Duodenal mucosa (tissue), 2 donors: ENCODE data around the gene NFIB.

ENCODE experiments used
- H3K27ac ChIP-seq: one replicate; pipeline ENCODE4 v1.7.0; 2013; ENCODE audit warnings: low read depth, low read length
- H3K27me3 ChIP-seq, 2 donors: one replicate each; pipeline ENCODE4 v1.7.0; 2013; ENCODE audit warnings: low read length in 2 of 2, control low read depth in 1 of 2; ENCODE audit not compliant: insufficient read depth in 2 of 2, control insufficient read depth in 1 of 2
- H3K36me3 ChIP-seq, 2 donors: one replicate each; pipeline ENCODE4 v1.7.0; 2013; ENCODE audit warnings: low read length in 2 of 2, control low read depth in 1 of 2; ENCODE audit not compliant: insufficient read depth in 2 of 2, control insufficient read depth in 1 of 2
- H3K4me1 ChIP-seq, 2 donors: one replicate each; pipeline ENCODE4 v1.7.0; 2013; ENCODE audit warnings: low read length in 2 of 2, control low read depth in 1 of 2; ENCODE audit not compliant: insufficient read depth in 2 of 2, control insufficient read depth in 1 of 2
- H3K4me3 ChIP-seq, 2 donors: one replicate each; pipeline ENCODE4 v1.7.0; 2013; ENCODE audit warnings: low read length in 2 of 2, low read depth in 1 of 2
- H3K9ac ChIP-seq, 2 donors: one replicate each; pipeline ENCODE4 v1.7.0; 2013; ENCODE audit warnings: low read length in 2 of 2, low read depth in 1 of 2
- H3K9me3 ChIP-seq, 2 donors: one replicate each; pipeline ENCODE4 v1.7.0; 2013; ENCODE audit warnings: low read length in 2 of 2, control low read depth in 1 of 2; ENCODE audit not compliant: control insufficient read depth in 1 of 2

NFIB gene

GRCh38 chr9:14099737-14100136 lies 214.2 kb downstream of the NFIB start:
- no peaks in the 10 kb centered on the region for H3K36me3 ChIP-seq
- H3K9ac ChIP-seq: no peak overlapping the region
- no peaks in the 10 kb centered on the region for H3K9me3 ChIP-seq
- no peak overlapping the region for H3K4me3 ChIP-seq
- no peaks in the 10 kb centered on the region for H3K4me1 ChIP-seq
- H3K27me3 ChIP-seq: no peaks in the 10 kb centered on the region
- H3K27ac ChIP-seq: no peak overlapping the region

GRCh38 chr9:14098486-14099180 lies 215.3 kb downstream of the NFIB start:
- H3K36me3 ChIP-seq: no peaks in the 10 kb centered on the region
- H3K9ac ChIP-seq: no peak overlapping the region
- no peak overlapping the region for H3K27ac ChIP-seq
- H3K9me3 ChIP-seq: no peaks in the 10 kb centered on the region
- H3K4me3 ChIP-seq: no peak overlapping the region
- H3K27me3 ChIP-seq: no peaks in the 10 kb centered on the region
- no peaks in the 10 kb centered on the region for H3K4me1 ChIP-seq

GRCh38 chr9:14097666-14098415 lies 216.1 kb downstream of the NFIB start:
- Histone ChIP-seq H3K9me3 (no peaks in the 10 kb centered on the region), H3K36me3 (no peaks in the 10 kb centered on the region), H3K4me1 (no peaks in the 10 kb centered on the region), H3K27me3 (no peaks in the 10 kb centered on the region), H3K27ac (no peak overlapping the region), H3K4me3 (no peak overlapping the region), H3K9ac (no peak overlapping the region)

GRCh38 chr9:14097215-14097614 lies 216.7 kb downstream of the NFIB start:
- H3K9me3 ChIP-seq: no peaks in the 10 kb centered on the region
- no peaks in the 10 kb centered on the region for H3K4me1 ChIP-seq
- no peak overlapping the region for H3K4me3 ChIP-seq
- no peak overlapping the region for H3K9ac ChIP-seq
- H3K27me3 ChIP-seq: no peaks in the 10 kb centered on the region
- H3K36me3 ChIP-seq: no peaks in the 10 kb centered on the region
- H3K27ac ChIP-seq: no peak overlapping the region

DNA sequence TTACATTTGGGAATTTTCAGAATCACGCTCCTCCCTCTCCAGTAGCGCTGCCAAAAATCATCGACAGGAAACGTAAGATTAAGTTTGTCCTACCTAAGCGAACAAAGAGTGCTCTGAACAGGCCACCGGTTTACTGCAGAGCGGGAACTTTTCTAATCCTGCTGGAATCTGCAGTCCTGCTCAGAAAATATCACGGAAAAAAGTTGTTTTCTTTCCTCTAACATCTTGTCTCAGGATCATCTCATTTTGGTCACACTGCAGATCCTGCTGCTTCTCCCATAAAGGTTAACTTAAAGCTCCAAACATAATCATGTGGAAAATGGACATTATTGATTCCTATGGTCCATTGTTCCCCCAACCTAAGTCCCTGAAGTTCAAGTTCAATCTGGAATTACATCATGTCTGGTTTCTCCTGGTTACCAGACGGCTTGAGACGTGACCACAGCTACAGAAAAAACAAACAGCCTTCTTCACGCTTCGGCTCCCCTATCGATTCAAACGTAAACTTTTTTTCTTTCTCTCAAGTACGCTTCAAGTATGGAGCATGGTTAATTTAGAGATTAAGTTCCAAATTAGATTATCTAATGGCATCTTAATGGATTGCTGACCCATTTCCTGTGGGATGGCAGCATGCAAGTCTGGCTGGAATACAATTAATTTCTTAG lies 217.6 kb downstream of the NFIB start:
- no peak overlapping the region for H3K9ac ChIP-seq
- no peaks in the 10 kb centered on the region for H3K27me3 ChIP-seq
- no peak overlapping the region for H3K27ac ChIP-seq

DNA sequence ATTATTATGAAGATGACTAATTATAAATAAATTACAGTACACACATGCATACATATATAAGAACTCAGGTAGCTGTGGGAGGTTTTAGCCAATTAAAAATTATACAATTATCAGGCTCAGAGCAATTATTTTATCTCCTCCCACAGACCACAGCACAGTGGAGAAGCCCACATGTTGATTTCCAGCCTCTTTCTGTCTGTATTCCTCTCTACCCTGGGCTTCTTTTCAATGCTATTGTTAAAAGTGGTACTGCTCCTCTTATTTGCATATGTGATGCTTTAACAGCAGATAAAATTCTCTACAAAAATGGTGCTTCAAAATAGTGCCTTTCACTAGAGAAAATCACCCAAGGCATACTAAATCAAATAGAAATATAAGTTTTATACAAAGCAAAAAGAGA lies 218.7 kb downstream of the NFIB start:
- Histone ChIP-seq H3K27ac (no peak overlapping the region), H3K4me3 (no peak overlapping the region), H3K9ac (no peak overlapping the region), H3K4me1 (no peaks in the 10 kb centered on the region), H3K27me3 (no peaks in the 10 kb centered on the region), H3K9me3 (no peaks in the 10 kb centered on the region), H3K36me3 (no peaks in the 10 kb centered on the region)

More for the DNA sequence above, 217.6 kb downstream of the NFIB start:
- H3K4me1 ChIP-seq: no peaks in the 10 kb centered on the region
- H3K4me3 ChIP-seq: no peak overlapping the region
- H3K9me3 ChIP-seq: no peaks in the 10 kb centered on the region
- H3K36me3 ChIP-seq: no peaks in the 10 kb centered on the region

DNA sequence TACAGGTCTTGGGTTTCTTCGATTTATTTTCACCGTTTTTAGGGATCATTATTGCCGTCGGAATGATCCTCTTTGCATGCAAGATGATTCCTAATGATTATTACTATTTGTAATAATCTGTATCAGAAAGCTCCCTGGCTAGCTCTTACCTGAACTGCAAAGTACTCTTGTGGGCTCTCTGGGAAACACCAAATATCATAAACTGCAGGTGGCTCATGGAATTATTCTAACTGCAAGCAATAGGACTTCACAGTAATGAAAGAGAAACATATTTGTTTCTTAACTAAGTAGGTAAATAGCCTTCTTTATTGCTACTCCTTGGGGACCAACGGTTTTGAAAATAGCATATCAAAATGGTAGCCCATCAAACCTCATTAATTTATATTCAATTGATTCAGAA lies 219.4 kb downstream of the NFIB start:
- Histone ChIP-seq H3K9ac (no peak overlapping the region), H3K27ac (no peak overlapping the region), H3K4me1 (no peaks in the 10 kb centered on the region)

DNA sequence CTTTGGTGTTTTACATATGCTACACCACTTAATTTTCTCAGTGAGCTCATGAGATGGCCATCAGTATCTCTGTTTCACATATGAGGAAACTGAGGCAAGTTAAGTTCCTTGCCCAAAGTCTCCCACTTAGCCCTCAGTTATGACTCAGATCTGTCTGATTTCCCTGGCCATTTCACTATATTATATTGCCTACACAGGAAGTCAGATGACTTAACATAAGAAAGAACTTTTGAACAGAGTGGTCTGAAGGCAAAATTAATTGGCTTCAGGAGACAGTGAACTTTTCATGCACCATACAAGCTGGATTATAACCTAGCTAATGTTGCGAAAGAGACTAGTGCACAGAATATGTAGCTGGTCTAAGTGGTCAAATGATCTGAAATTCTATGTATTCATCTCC lies 221.6 kb downstream of the NFIB start:
- Histone ChIP-seq H3K36me3 (peaks cover 0 to 5% of the 10 kb centered on the region in 2 donors), H3K9me3 (no peaks in the 10 kb centered on the region), H3K27me3 (no peaks in the 10 kb centered on the region), H3K4me3 (no peak overlapping the region), H3K9ac (no peak overlapping the region), H3K27ac (no peak overlapping the region), H3K4me1 (no peaks in the 10 kb centered on the region)

More for the DNA sequence above, 219.4 kb downstream of the NFIB start:
- no peak overlapping the region for H3K4me3 ChIP-seq
- no peaks in the 10 kb centered on the region for H3K27me3 ChIP-seq
- no peaks in the 10 kb centered on the region for H3K36me3 ChIP-seq
- no peaks in the 10 kb centered on the region for H3K9me3 ChIP-seq

- no peaks in the 10 kb centered on the region for H3K9me3 ChIP-seq
- no peaks in the 10 kb centered on the region for H3K27me3 ChIP-seq
- no peak overlapping the region for H3K4me3 ChIP-seq
- H3K36me3 ChIP-seq: peaks cover 0 to 7% of the 10 kb centered on the region in 2 donors
- H3K27ac ChIP-seq: no peak overlapping the region
- H3K4me1 ChIP-seq: no peaks in the 10 kb centered on the region
- H3K9ac ChIP-seq: no peak overlapping the region
Measured at GRCh38 chr9:14089051-14089803, 224.7 kb downstream of the NFIB start.

DNA sequence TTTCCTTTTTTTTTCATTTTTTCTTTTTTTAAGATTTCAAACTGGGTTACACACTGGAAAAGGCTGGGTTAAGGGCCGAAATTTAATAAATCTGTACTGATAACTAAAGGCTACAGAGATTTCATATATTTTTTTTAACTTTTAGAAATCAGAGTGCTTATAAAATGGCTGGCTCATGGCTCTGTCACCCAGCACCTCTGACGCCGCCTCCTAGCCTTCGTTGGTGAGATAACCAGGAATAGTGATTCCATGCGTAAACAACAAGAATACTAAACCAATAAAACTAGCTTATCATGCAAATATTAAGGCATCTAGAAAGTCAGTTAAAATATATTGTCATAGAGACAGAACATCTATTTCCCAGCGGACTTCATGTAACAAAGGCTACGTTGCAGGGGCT lies 226.4 kb downstream of the NFIB start:
- Histone ChIP-seq H3K27me3 (no peaks in the 10 kb centered on the region), H3K4me1 (no peaks in the 10 kb centered on the region), H3K9me3 (no peaks in the 10 kb centered on the region), H3K27ac (no peak overlapping the region), H3K36me3 (peaks cover 0 to 7% of the 10 kb centered on the region in 2 donors), H3K9ac (no peak overlapping the region), H3K4me3 (no peak overlapping the region)
